OCI-LY7 (cell line): ENCODE data around the gene ADAMTS2. TPM values are rescaled to one million over a fixed set of nuclear protein-coding genes. Genes with fewer than 3 reads are reported as not detected.

Experiments
- BruUV-seq: library from RNA; stranded (reverse); fragments of 400-500 nt; replicated peaks from 2 replicates; lab custom pipeline; 2021; lab: Mats Ljungman, UMichigan
- CTCF ChIA-PET: fragments of 300-600 bp; sonication (Branson Sonifier 250); formaldehyde crosslinking; loops from one replicate; lab custom pipeline; 2022; ENCODE audit warnings: antibody characterized with exemption; ENCODE audit not compliant: unreplicated experiment; lab: Charles Lee
- POLR2A ChIA-PET: fragments of 300-600 bp; sonication (Branson Sonifier 250); formaldehyde crosslinking; loops from one replicate; lab custom pipeline; 2022; ENCODE audit warnings: antibody characterized with exemption; lab: Charles Lee
- DNase-seq: peaks from one replicate; pipeline ENCODE4 v3.0.0-alpha.2; 2015; ENCODE audit warnings: low spot score
- H2AFZ ChIP-seq: fragments of 200-600 bp; sonication (generic), shearing (Covaris generic); 2 replicates; pipeline ENCODE4 v1.6.1; 2014; ENCODE audit warnings: mild to moderate bottlenecking, antibody characterized with exemption, low read length, moderate library complexity
- H3K27ac ChIP-seq: fragments of 200-600 bp; sonication (generic); 2 replicates; pipeline ENCODE4 v1.5.1; 2014; ENCODE audit warnings: mixed run types, low read depth, mild to moderate bottlenecking, moderate library complexity, low read length, inconsistent platforms; ENCODE audit not compliant: poor library complexity, severe bottlenecking
- H3K36me3 ChIP-seq: fragments of 200-600 bp; sonication (generic); 2 replicates; pipeline ENCODE4 v1.6.1; 2014; ENCODE audit warnings: mild to moderate bottlenecking, antibody characterized with exemption, low read length, moderate library complexity, mixed read lengths; ENCODE audit not compliant: insufficient read depth
- H3K4me1 ChIP-seq: fragments of 200-600 bp; sonication (generic); 2 replicates; pipeline ENCODE4 v1.5.1; 2014; ENCODE audit warnings: mild to moderate bottlenecking, low read length; ENCODE audit not compliant: insufficient read depth, poor library complexity, severe bottlenecking
- H3K4me2 ChIP-seq: fragments of 200-600 bp; sonication (generic); 2 replicates; pipeline ENCODE4 v1.6.1; 2014; ENCODE audit warnings: mild to moderate bottlenecking, low read length
- H3K4me3 ChIP-seq: fragments of 200-600 bp; sonication (generic); 2 replicates; pipeline ENCODE4 v1.5.1; 2014; ENCODE audit warnings: mild to moderate bottlenecking, low read depth, low read length; ENCODE audit not compliant: poor library complexity, severe bottlenecking
- H3K79me2 ChIP-seq: fragments of 200-600 bp; sonication (generic); 2 replicates; pipeline ENCODE4 v1.6.1; 2016; ENCODE audit warnings: low read depth, mild to moderate bottlenecking, low read length, moderate library complexity, mixed read lengths; ENCODE audit not compliant: insufficient read depth
- H3K9me2 ChIP-seq: fragments of 200-600 bp; sonication (generic); 2 replicates; pipeline ENCODE4 v1.6.1; 2016; ENCODE audit warnings: mild to moderate bottlenecking, low read length, mixed read lengths; ENCODE audit not compliant: insufficient read depth
- H3K9me3 ChIP-seq: fragments of 200-600 bp; sonication (generic); 2 replicates; pipeline ENCODE4 v1.6.1; 2014; ENCODE audit warnings: mild to moderate bottlenecking, mixed run types, low read length, mixed read lengths
- H4K20me1 ChIP-seq: fragments of 200-600 bp; sonication (generic); 2 replicates; pipeline ENCODE4 v1.6.1; 2014; ENCODE audit warnings: mild to moderate bottlenecking, antibody characterized with exemption, low read length, moderate library complexity, mixed read lengths; ENCODE audit not compliant: insufficient read depth
- CTCF ChIP-seq: fragments of 200-600 bp; sonication (generic); conservative IDR thresholded peaks from 2 replicates; pipeline ENCODE4 v1.5.1; 2014; ENCODE audit warnings: mild to moderate bottlenecking, antibody characterized with exemption, low read length, moderate library complexity, mixed read lengths
- EZH2phosphoT487 ChIP-seq: fragments of 200-600 bp; sonication (generic); IDR thresholded peaks from 2 replicates; pipeline ENCODE4 v1.6.1; 2018; ENCODE audit warnings: low read depth, borderline replicate concordance, mild to moderate bottlenecking, mixed run types, antibody characterized with exemption, low read length, moderate library complexity, mixed read lengths
- intact Hi-C: fragments of 100-400 bp; cut with micrococcal nuclease; formaldehyde crosslinking; loops from one replicate; pipeline ENCODE4 v1.10.0; 2022; ENCODE audit not compliant: unreplicated experiment
- total RNA-seq, 2 experiments: library from RNA; depleted of rRNA in 1 of 2; stranded (reverse); fragments of >200 nt in 1 of 2; shearing (Covaris generic) in 1 of 2; gene quantifications; 2 replicates each; pipeline ENCODE4 v1.2.3, GENCODE V29; 2014 to 2022

The ADAMTS2 gene
- total RNA-seq, 2 experiments from 2014 or later: not detected

GRCh38 chr5:179337796-179338676, 7.2 kb downstream of the ADAMTS2 start:
- H3K4me2 ChIP-seq: no peak overlapping the region

GRCh38 chr5:179336871-179337795, 8.1 kb downstream of the ADAMTS2 start:
- no peak for DNase-seq
- no peaks in the 10 kb centered on the region for H3K9me3 ChIP-seq
- H3K4me2 ChIP-seq: no peak overlapping the region
- POLR2A ChIA-PET: interaction anchor here (0.6 kb wide), 1 partner anchor 96 kb away, joined by 3 read pairs; no protein-coding TSS in a partner anchor
- TF ChIP-seq EZH2phosphoT487 (no peak), CTCF (no peak)
- CTCF ChIA-PET: no interaction called here
- no peaks in the 10 kb centered on the region for H3K36me3 ChIP-seq
- intact Hi-C loops: no loop called here
- no peaks in the 10 kb centered on the region for H3K9me2 ChIP-seq
- no peak overlapping the region for H3K27ac ChIP-seq
- no peak overlapping the region for H3K4me3 ChIP-seq
- H3K4me1 ChIP-seq: no peaks in the 10 kb centered on the region
- H3K79me2 ChIP-seq: no peaks in the 10 kb centered on the region
- no peaks in the 10 kb centered on the region for H4K20me1 ChIP-seq
- no TSS peak for BruUV-seq
- H2AFZ ChIP-seq: no peak overlapping the region

More at GRCh38 chr5:179337796-179338676, 7.2 kb downstream of the ADAMTS2 start:
- CTCF ChIA-PET: no interaction called here
- TF ChIP-seq CTCF: no peak
- no peak for TF ChIP-seq EZH2phosphoT487
- Histone ChIP-seq H4K20me1 (no peaks in the 10 kb centered on the region), H3K9me3 (no peaks in the 10 kb centered on the region), H3K79me2 (no peaks in the 10 kb centered on the region), H3K9me2 (no peaks in the 10 kb centered on the region), H3K36me3 (no peaks in the 10 kb centered on the region), H3K4me1 (no peaks in the 10 kb centered on the region), H2AFZ (no peak overlapping the region), H3K27ac (no peak overlapping the region), H3K4me3 (no peak overlapping the region)
- intact Hi-C loops: no loop called here
- DNase-seq: no peak
- POLR2A ChIA-PET: interaction anchor here (0.5 kb wide), 1 partner anchor 349 kb away, joined by 5 read pairs; no protein-coding TSS in a partner anchor
- no TSS peak for BruUV-seq
